ENCODE measurements around the gene FXR1.
"Not testable (repeated sequence)": the region's sequence is repeated elsewhere in the genome, so short reads cannot be mapped to it uniquely, and the experiment has no call there.

The FXR1 gene

GRCh38 chr3:180940826-180941225 is 28.4 kb downstream of the FXR1 start:
- DNase-seq, result no peak

- DNase-seq, result no peak
These were observed 35.4 kb downstream of the FXR1 start for GRCh38 chr3:180947761-180948390.

DNA sequence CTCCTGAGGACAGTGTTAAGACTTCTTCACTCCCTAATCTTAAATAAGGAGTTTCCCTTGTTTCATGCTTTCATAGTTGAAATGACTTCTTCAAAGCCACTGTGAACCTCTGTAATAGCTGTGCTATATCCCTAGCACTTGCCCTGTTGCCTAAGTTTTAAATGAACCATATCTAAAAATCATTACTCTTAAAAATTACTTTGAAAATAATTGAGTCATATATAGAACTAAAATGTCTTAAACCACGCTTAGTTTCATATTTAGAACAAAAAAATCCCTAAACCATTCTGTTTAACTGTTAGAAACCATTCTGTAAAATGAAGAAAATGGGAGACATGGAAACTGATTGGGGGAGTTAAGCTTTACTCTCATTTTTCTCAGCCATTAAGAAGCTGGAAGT is 47.2 kb downstream of the FXR1 start:
- DNase-seq, result no peak

DNA sequence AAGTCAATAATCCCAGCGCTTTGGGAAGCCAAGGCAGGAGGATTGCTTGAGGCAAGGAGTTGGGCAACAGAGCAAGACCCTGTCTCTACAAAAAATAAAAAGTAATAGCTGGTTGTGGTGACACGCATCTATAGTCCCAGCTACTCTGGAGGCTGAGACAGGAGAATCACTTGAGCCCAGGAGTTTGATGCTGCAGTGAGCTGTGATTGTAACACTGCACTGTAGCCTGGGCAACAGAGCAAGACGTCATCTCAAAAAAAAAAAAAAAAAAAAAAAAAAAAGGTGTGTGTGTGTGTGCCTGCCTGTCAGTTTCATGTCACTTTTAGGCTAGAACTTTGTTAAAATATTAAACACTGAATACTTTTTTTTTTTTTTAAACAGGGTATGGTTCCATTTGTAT is 48.6 kb downstream of the FXR1 start:
- DNase-seq, result no peak

- DNase-seq, result no peak
These were observed 49.1 kb downstream of the FXR1 start for GRCh38 chr3:180961552-180961951.

- DNase-seq, result no peak
These were observed 50.1 kb downstream of the FXR1 start for GRCh38 chr3:180962530-180962929.

DNA sequence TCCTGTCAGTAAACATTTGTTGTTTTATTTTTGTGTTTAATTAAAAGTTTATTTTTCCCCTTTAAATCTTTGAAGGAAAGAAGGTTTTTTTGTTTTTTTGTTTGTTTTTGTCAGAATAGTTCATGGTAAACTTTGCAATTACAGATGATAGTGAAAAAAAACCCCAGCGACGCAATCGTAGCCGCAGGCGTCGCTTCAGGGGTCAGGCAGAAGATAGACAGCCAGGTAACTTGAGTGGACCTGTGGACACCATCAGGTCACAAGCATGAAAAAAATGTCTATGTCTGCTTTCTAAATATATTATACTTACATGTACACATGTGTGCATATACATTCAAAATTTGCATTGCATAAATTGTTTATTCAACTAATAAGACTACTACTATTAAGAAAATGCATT is 58.5 kb downstream of the FXR1 start:
- DNase-seq, result no peak

- no peak for DNase-seq
These were observed 61.1 kb downstream of the FXR1 start for GRCh38 chr3:180973543-180973942.

DNA sequence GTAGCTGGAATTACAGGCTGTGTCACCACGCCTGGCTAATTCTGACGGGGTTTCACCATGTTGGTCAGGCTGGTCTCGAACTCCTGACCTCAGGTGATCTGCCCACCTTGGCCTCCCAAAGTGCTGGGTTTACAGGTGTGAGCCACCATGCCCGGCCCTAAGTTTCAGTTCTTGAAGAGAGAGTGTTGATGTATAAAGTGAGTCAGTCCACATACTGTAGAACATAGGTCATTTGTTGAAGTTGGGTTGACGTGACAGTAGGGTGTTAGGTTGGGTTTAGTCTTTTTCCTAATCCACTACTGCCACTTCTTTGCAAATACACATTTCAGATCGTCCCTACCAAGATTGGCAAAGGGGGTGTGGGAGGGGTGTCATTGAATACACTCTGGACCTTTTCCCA is 61.8 kb downstream of the FXR1 start:
- DNase-seq, result no peak

- DNase-seq, result no peak
These were observed 65.0 kb downstream of the FXR1 start for GRCh38 chr3:180977498-180977897.

GRCh38 chr3:180979961-180980360 is 67.5 kb downstream of the FXR1 start:
- DNase-seq, result no peak

DNA sequence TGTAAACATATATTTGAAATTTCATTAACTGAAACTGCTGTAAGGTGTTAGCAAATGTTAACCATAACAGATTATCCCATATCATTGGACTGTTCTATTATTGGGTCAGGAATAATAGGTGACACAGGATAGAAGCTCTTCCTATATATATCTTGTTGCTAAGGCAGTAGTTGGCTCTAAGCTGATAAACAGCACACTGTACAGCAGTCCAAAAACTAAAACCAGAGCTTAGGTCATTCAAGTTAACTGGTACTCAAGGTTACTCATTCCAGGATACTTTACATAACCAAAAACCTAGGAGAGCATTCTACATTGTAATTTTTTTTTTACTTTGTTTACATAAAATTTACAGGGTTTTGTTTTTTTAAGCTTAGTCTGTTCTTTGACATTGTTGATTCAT is 68.1 kb downstream of the FXR1 start:
- DNase-seq, result no peak

GRCh38 chr3:180981912-180982311 is 69.4 kb downstream of the FXR1 start:
- DNase-seq, result no peak

DNA sequence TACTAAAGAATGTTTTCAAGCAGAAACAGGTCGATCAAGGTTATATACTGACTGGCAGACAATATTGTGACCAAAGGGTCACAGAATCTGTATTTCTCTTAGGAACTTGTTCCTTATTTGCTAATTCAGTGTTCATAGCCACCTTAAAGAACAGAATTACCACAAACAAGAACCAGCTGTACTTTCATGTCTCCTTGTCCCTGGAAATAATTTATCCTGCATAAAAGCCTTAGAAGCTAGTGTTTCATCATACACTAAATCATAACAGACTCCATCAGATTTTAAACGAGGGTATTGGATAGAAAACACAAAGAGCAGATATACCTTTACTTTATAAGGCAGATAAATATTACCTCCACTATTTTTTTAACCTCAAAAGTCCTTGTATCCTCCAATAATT is 70.7 kb downstream of the FXR1 start:
- DNase-seq, result no peak

GRCh38 chr3:180986366-180986765 is 73.9 kb downstream of the FXR1 start:
- DNase-seq, result not testable (repeated sequence)

- DNase-seq, result no peak
These were observed 74.9 kb downstream of the FXR1 start for GRCh38 chr3:180987344-180987743.

DNA sequence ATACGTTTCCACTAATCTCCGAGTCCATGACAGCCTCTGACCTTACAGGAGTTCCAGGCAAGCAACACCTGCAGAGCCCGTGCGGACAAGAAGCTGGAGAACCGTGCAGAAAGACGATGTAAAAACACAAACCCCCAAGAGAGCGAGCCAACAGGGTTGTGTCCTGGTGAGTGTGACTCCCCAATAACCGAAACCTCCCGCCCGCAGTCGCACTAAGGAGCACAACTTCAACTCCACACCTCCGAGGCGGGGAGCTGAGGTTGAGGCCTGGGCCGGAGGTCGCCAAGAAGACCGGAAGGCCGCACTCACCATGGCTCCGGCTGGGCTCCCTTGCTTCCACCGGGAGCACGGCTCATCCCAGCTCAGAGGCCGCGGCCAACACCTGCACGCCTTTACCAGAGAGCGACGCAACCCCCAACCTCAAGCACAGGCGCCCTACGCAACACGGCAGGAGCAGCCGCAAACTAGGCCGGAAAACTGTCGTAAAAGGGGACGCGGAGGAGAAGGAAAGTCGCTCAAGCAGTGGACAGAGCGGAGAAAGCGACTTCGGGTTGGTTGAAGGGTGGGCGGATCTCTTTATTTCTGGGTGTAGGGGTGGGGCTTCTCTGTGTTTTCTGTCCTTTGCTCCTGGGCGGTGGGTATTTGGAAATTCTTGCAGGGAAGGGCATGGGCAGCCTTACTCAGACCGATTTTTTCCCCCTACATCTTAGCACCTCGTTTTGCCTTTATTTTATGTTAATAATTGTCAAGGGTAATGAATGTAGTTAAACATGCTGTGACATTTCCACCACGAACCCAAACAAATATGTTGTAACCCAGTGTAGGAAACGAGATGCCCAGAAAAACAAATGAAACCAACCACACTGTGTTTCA is 77.1 kb downstream of the FXR1 start, which contains the start of gene DNAJC19:
DNAJC19 (minus strand) TSS at position 446 of the 873 bp plus-strand sequence; CDS start at position 312, 134 bp downstream.
- DNase-seq, result peak; percentile 99

GRCh38 chr3:180990505-180990904 is 78.0 kb downstream of the FXR1 start:
- DNase-seq, result no peak

DNA sequence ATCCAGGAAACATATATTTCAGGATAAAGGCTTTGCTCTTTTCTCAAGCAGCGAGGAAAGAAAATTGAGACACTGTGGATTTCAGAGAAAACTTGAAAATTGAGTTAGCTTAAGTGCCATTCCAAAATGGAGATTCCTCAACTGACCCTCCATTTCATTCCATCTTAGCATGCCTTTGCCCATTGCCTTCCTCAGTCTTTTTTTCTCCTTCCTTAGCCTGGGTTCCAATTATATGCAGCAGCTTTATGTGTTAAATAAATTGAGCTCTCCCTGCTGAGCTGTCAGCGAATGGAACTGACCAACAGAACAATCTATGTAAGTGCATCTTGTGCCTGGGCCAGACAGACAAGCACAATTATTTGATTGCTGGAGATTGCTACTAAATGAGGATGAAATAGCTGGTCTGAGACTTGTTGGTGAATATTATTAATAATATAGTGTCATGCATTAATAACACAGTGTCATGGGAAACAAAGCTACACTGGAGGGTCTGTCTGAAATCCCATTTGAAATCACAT is 84.0 kb downstream of the FXR1 start:
- DNase-seq, result no peak

- not testable (repeated sequence) for DNase-seq
These were observed 89.9 kb downstream of the FXR1 start for GRCh38 chr3:181002331-181002730.

- not testable (repeated sequence) for DNase-seq
These were observed 91.0 kb downstream of the FXR1 start for GRCh38 chr3:181003469-181003868.

DNA sequence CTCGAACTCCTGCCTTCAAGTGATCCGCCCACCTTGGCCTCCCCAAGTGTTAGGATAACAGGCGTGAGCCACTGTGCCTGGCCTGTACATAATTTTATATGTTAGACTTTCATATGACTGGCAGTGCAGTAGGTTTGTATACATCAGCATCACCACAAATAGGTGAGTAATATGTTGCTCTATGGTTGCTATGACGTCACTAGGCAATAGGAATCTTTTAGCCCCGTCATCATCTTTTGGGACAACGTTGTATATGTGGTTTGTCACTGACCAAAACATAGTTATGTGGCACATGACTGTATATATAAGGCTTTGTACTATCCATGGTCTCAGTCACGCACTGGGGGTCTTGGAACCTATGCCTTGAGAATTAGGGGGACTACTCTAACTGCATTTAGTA is 94.1 kb downstream of the FXR1 start:
- no peak for DNase-seq

GRCh38 chr3:181007262-181007661 is 94.8 kb downstream of the FXR1 start:
- DNase-seq, result no peak

DNA sequence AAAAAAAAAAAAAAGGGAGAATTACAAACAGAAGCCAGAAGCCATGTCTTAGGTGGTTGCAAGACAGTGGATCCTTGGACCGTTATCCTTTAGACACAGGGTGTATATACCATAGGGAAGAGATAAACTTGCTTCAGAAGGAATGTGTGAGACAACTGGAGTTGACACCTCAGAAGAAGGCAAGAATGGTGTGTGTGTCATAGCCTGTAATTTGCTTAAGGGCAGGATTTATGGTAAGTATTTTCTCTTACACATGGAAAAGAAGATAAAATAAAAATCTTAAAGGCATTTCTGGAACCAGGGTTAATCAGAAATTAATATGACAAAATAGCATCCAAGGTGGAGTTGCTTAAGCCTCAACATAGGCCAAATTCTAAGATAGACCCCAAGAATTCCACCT is 96.3 kb downstream of the FXR1 start:
- no peak for DNase-seq

All from RPMI8226 (cell line).